ENCODE measurements around the gene ZC3H14. TPM values are rescaled to one million over a fixed set of nuclear protein-coding genes. Genes with fewer than 3 reads are reported as not detected.

The ZC3H14 gene
- total RNA-seq, 4 donors from 2014 or later = 62.9 to 93.3 (median 65.9) TPM

GRCh38 chr14:88616697-88617096 is 53.9 kb downstream of the ZC3H14 start:
- Histone ChIP-seq H3K27me3 (no peaks in the 10 kb centered on the region), H3K27ac (no peak overlapping the region), H3K4me1 (peaks cover 0 to 6% (median 0%) of the 10 kb centered on the region in 4 donors), H3K36me3 (peaks cover 0 to 17% (median 0%) of the 10 kb centered on the region in 3 donors), H3K9me3 (no peaks in the 10 kb centered on the region), H3K4me3 (no peak overlapping the region)
- no peak for TF ChIP-seq CTCF (IDR thresholded peaks at IDR 0.05)
- TF ChIP-seq POLR2A (IDR thresholded peaks at IDR 0.05) = no peak
- DNase-seq = no peak

GRCh38 chr14:88617479-88617878 is 54.6 kb downstream of the ZC3H14 start:
- no peak overlapping the region for H3K4me3 ChIP-seq
- TF ChIP-seq CTCF (IDR thresholded peaks at IDR 0.05) (no peak), POLR2A (IDR thresholded peaks at IDR 0.05) (no peak)
- no peak overlapping the region for H3K27ac ChIP-seq
- H3K36me3 ChIP-seq = peaks cover 0 to 9% (median 0%) of the 10 kb centered on the region in 3 donors
- no peak for DNase-seq
- peaks cover 0 to 6% (median 0%) of the 10 kb centered on the region in 4 donors for H3K4me1 ChIP-seq
- H3K9me3 ChIP-seq = no peaks in the 10 kb centered on the region
- H3K27me3 ChIP-seq = no peaks in the 10 kb centered on the region

- Histone ChIP-seq H3K27me3 (no peaks in the 10 kb centered on the region), H3K36me3 (peaks cover 0 to 9% (median 0%) of the 10 kb centered on the region in 3 donors), H3K4me3 (no peak overlapping the region), H3K4me1 (peaks cover 0 to 6% (median 0%) of the 10 kb centered on the region in 4 donors), H3K27ac (no peak overlapping the region), H3K9me3 (no peaks in the 10 kb centered on the region)
- DNase-seq = no peak
- TF ChIP-seq POLR2A (IDR thresholded peaks at IDR 0.05) = no peak
- TF ChIP-seq CTCF (IDR thresholded peaks at IDR 0.05) = no peak
These were observed 55.6 kb downstream of the ZC3H14 start for GRCh38 chr14:88618476-88618875.

GRCh38 chr14:88621100-88621499 is 58.3 kb downstream of the ZC3H14 start:
- H3K27me3 ChIP-seq = no peaks in the 10 kb centered on the region
- no peaks in the 10 kb centered on the region for H3K9me3 ChIP-seq
- no peak for DNase-seq
- TF ChIP-seq CTCF (IDR thresholded peaks at IDR 0.05) (no peak), POLR2A (IDR thresholded peaks at IDR 0.05) (no peak)
- H3K4me3 ChIP-seq = no peak overlapping the region
- no peaks in the 10 kb centered on the region for H3K4me1 ChIP-seq
- peaks cover 0 to 9% (median 0%) of the 10 kb centered on the region in 3 donors for H3K36me3 ChIP-seq
- H3K27ac ChIP-seq = no peak overlapping the region

- no peak overlapping the region for H3K27ac ChIP-seq
- no peak for DNase-seq
These were observed 62.8 kb downstream of the ZC3H14 start for GRCh38 chr14:88625671-88626070.

More at GRCh38 chr14:88625671-88626070, 62.8 kb downstream of the ZC3H14 start:
- no peaks in the 10 kb centered on the region for H3K27me3 ChIP-seq
- no peak overlapping the region for H3K4me3 ChIP-seq
- no peaks in the 10 kb centered on the region for H3K9me3 ChIP-seq
- TF ChIP-seq POLR2A (IDR thresholded peaks at IDR 0.05) = no peak
- no peak for TF ChIP-seq CTCF (IDR thresholded peaks at IDR 0.05)
- no peaks in the 10 kb centered on the region for H3K4me1 ChIP-seq
- no peaks in the 10 kb centered on the region for H3K36me3 ChIP-seq

Measured in Peyer's patch (tissue), 4 donors.